Adrenal gland (tissue), 12 donors: Measurements from ENCODE around the gene PTPRE. TPM values are rescaled to one million over a fixed set of nuclear protein-coding genes. Genes with fewer than 3 reads are reported as not detected.

Experiments used
- DNase-seq, 7 donors: peaks; one replicate each; pipeline ENCODE4 v3.0.0-alpha.2; 2019 to 2020
- H3K27ac ChIP-seq, 5 donors: fragments of 200-600 bp; sonication (generic) in 4 of 5; 1 replicate in 3 of 5; 2 replicates in 2 of 5; pipeline versions ENCODE4 v1.5.1 to v1.8.0; 2016 to 2020; ENCODE audit warnings: mild to moderate bottlenecking in 1 of 5
- H3K27me3 ChIP-seq: fragments of 200-600 bp; 2 replicates; pipeline ENCODE4 v1.8.0; 2021
- H3K36me3 ChIP-seq, 2 donors: fragments of 200-600 bp; replicated peaks in 1 of 2; 1 replicate in 1 of 2; 2 replicates in 1 of 2; pipeline versions ENCODE4 v1.5.1 to v1.8.0; 2018 to 2022
- H3K4me1 ChIP-seq, 2 donors: fragments of 200-600 bp; replicated peaks in 1 of 2; 1 replicate in 1 of 2; 2 replicates in 1 of 2; pipeline versions ENCODE4 v1.5.1 to v1.8.0; 2018 to 2021
- H3K4me3 ChIP-seq, 4 donors: fragments of 200-600 bp; sonication (generic) in 3 of 4; one replicate each; pipeline ENCODE4 v1.5.1; 2016 to 2018
- H3K9me3 ChIP-seq, 3 donors: fragments of 200-600 bp; sonication (generic) in 1 of 3; replicated peaks in 1 of 3; 1 replicate in 2 of 3; 2 replicates in 1 of 3; pipeline versions ENCODE4 v1.5.1 to v1.8.0; 2016 to 2021
- POLR2A ChIP-seq, 2 donors: fragments of 450-650 bp; IDR thresholded peaks; one replicate each; pipeline ENCODE4 v1.6.1; 2017; ENCODE audit warnings: antibody characterized with exemption in 2 of 2, mild to moderate bottlenecking in 2 of 2, moderate library complexity in 1 of 2
- WGBS, 4 donors: extraction: QIAGEN DNeasy Blood & Tissue Kit in 2 of 4; methylation state at CpG; one replicate each; pipeline versions ENCODE4 v1.1.5 to v1.1.7; 2013 to 2017; 5-methylcytosine and 5-hydroxymethylcytosine counted together
- intact Hi-C, 2 donors: fragments of 100-400 bp; cut with DNase I; formaldehyde crosslinking; loops; one replicate each; pipeline versions ENCODE4 v1.14.1 to v1.15.0; 2022 to 2023
- polyA plus RNA-seq, 3 donors: library from polyadenylated mRNA; stranded (reverse); fragments of 200-250 nt in 2 of 3; fragments of 350-450 nt in 1 of 3; fragmentation: Illumina TruSeq in 1 of 3; extraction: RNeasy Lipid Tissue Mini Kit (QIAGEN cat#74804) in 1 of 3; gene quantifications; one replicate each; pipeline ENCODE4 v1.2.3, GENCODE V29; 2013 to 2014
- total RNA-seq, 9 donors: library from RNA; depleted of rRNA in 4 of 9; stranded (reverse); fragments of >200 nt in 4 of 9; fragments of 120-200 nt in 1 of 9; fragmentation: NEBNext Ultra II Directional in 1 of 9; extraction: Animal tissue kit (Norgen Biotek cat#: 25700) in 1 of 9; gene quantifications; one replicate each; pipeline versions ENCODE4 v1.1.0 to v1.2.4, GENCODE V29; 2013 to 2023
- TF ChIP-seq, protein P1 (sequence below), 6 experiments: fragments of 450-650 bp in 4 of 6; fragments of 200-600 bp in 2 of 6; sonication (generic) in 1 of 6; IDR thresholded peaks; 1 replicate in 5 of 6; 2 replicates in 1 of 6; pipeline versions ENCODE4 v1.5.1 to v1.8.0; 2016 to 2021; ENCODE audit warnings: antibody characterized with exemption in 6 of 6, mild to moderate bottlenecking in 2 of 6, moderate library complexity in 1 of 6
- donor health status: healthy with polysubstance abuse.
- donor health status: Bipolar disorder and iron deficiency.
- donor health status: DM: yes; HTN: yes; CAD: no.
- donor health status: DM: no; HTN: no; CAD: no.
- donor health status: DM: no; HTN: no; CAD: no.
- donor health status: DM: yes; HTN: yes; CAD: no.

The PTPRE gene
- total and polyA plus RNA-seq, 12 donors: 7.6 to 52.8 (median 41.0) TPM

- Histone ChIP-seq H3K4me1 (no peaks in the 10 kb centered on the region), H3K36me3 (no peaks in the 10 kb centered on the region), H3K9me3 (no peaks in the 10 kb centered on the region), H3K27me3 (peaks cover 4% of the 10 kb centered on the region), H3K27ac (no peak overlapping the region), H3K4me3 (no peak overlapping the region)
- TF ChIP-seq POLR2A (IDR thresholded peaks at IDR 0.05): no peak
- TF ChIP-seq, protein P1, sequence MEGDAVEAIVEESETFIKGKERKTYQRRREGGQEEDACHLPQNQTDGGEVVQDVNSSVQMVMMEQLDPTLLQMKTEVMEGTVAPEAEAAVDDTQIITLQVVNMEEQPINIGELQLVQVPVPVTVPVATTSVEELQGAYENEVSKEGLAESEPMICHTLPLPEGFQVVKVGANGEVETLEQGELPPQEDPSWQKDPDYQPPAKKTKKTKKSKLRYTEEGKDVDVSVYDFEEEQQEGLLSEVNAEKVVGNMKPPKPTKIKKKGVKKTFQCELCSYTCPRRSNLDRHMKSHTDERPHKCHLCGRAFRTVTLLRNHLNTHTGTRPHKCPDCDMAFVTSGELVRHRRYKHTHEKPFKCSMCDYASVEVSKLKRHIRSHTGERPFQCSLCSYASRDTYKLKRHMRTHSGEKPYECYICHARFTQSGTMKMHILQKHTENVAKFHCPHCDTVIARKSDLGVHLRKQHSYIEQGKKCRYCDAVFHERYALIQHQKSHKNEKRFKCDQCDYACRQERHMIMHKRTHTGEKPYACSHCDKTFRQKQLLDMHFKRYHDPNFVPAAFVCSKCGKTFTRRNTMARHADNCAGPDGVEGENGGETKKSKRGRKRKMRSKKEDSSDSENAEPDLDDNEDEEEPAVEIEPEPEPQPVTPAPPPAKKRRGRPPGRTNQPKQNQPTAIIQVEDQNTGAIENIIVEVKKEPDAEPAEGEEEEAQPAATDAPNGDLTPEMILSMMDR (IDR thresholded peaks at IDR 0.05): no peak
- intact Hi-C loops: no loop called here
- DNase-seq: no peak
- WGBS, 4 donors: 95 to 99% (median 98%) methylated on average over 8 of the region's 8 CpGs
Observed at GRCh38 chr10:128115356-128115755, 208.5 kb downstream of the PTPRE start.

GRCh38 chr10:128116187-128116586 lies 209.3 kb downstream of the PTPRE start:
- H3K27ac ChIP-seq: no peak overlapping the region
- intact Hi-C loops: no loop called here
- 92 to 99% (median 97%) methylated on average over 4 of the region's 4 CpGs for whole genome bisulfite sequencing, 4 donors
- H3K4me1 ChIP-seq: no peaks in the 10 kb centered on the region
- no peak overlapping the region for H3K4me3 ChIP-seq
- H3K9me3 ChIP-seq: no peaks in the 10 kb centered on the region
- TF ChIP-seq POLR2A (IDR thresholded peaks at IDR 0.05): no peak
- TF ChIP-seq, protein P1 (IDR thresholded peaks at IDR 0.05): no peak
- no peaks in the 10 kb centered on the region for H3K36me3 ChIP-seq
- peaks cover 5% of the 10 kb centered on the region for H3K27me3 ChIP-seq
- no peak for DNase-seq

DNA sequence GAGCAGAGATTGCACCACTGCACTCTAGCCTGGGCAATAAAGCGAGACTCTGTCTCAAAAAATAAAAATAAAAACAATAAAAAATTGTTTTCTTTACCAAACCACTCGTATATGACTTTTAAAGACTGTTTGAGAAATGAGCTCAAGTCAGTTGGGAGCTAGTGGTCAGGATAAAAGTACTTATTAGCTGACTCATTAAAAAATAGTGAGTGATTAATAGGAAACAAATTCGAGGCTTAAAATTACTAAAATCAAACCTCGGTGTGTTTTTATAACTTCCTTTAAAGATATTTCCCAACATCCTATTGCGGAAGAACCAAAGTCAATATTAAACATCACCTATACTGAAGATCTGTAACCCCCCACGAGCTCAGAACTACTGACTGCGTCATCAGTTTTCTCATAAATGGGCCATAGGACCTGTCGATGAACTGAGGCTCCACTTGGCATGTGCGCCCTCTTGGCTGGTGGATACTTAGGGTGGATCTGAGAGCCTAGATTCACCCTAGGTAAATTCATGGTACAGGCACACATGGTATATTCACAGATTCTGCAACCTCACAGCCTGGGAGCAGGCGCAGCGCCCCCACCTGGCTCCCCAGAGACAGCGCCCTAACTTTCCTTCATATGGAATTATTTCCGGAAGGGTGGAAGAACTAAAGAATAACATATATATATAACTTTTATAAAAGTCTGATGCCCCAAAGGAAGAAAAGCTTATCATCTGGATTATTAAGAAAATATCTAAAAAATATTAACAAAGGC lies 210.1 kb downstream of the PTPRE start:
- WGBS, 4 donors: 81 to 91% (median 86%) methylated on average over 13 of the region's 13 CpGs
- DNase-seq: no peak
- intact Hi-C loops: no loop called here

GRCh38 chr10:128121750-128122412 lies 215.0 kb downstream of the PTPRE start:
- no peak overlapping the region for H3K4me3 ChIP-seq
- H3K36me3 ChIP-seq: no peaks in the 10 kb centered on the region
- TF ChIP-seq, protein P1 (IDR thresholded peaks at IDR 0.05): no peak
- TF ChIP-seq POLR2A (IDR thresholded peaks at IDR 0.05): no peak
- no peak for DNase-seq
- 93 to 99% (median 93%) methylated on average over 5 of the region's 5 CpGs for WGBS, 4 donors
- H3K4me1 ChIP-seq: peaks cover 0 to 7% of the 10 kb centered on the region in 2 donors
- H3K9me3 ChIP-seq: no peaks in the 10 kb centered on the region
- intact Hi-C loops: no loop called here
- peaks cover 27% of the 10 kb centered on the region for H3K27me3 ChIP-seq
- H3K27ac ChIP-seq: no peak overlapping the region

More for the DNA sequence above, 210.1 kb downstream of the PTPRE start:
- Histone ChIP-seq H3K4me3 (no peak overlapping the region), H3K27ac (no peak overlapping the region), H3K27me3 (peaks cover 10% of the 10 kb centered on the region), H3K9me3 (no peaks in the 10 kb centered on the region), H3K36me3 (no peaks in the 10 kb centered on the region), H3K4me1 (no peaks in the 10 kb centered on the region)
- TF ChIP-seq, protein P1 (IDR thresholded peaks at IDR 0.05): no peak
- TF ChIP-seq POLR2A (IDR thresholded peaks at IDR 0.05): no peak
